ENCODE data around the gene OR52H1. TPM values are rescaled to one million over a fixed set of nuclear protein-coding genes. Genes with fewer than 3 reads are reported as not detected.

Gene OR52H1
- total RNA-seq, 2 donors from 2014 or later, result 0.34 TPM; not detected in 1

GRCh38 chr11:5556596-5557188 lies 8.4 kb upstream of the OR52H1 start:
- H3K36me3 Mint-ChIP-seq (ENCODE audit: low read depth), result no peaks in the 10 kb centered on the region
- ATAC-seq (replicated peaks), result no peak
- H3K27me3 Mint-ChIP-seq, result peaks cover 8% of the 10 kb centered on the region
- no peaks in the 10 kb centered on the region for H3K4me1 Mint-ChIP-seq
- H3K4me3 Mint-ChIP-seq, result no peak overlapping the region
- H3K27ac Mint-ChIP-seq, result no peak overlapping the region
- no peaks in the 10 kb centered on the region for H3K9me3 Mint-ChIP-seq

DNA sequence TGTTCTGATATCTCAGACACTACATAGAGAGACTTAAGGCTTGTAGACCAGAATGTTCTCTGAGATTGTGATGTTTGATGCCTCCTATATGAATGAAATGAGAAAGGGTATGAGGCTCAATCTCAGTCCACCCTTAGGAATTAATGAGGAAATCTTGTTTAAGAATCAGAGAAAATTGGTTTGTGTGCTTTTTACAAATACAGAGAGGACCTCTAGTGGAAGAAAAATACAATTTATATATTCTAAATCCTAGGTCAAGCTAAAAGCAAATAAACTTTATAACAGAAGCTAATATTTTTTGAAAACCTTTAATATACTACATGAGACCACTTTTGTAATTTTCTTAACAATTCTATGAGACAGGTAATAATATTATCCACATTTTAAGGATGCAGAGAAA lies 5.0 kb upstream of the OR52H1 start:
- ATAC-seq (replicated peaks), result no peak
- Mint-ChIP-seq H3K36me3 (ENCODE audit: low read depth) (no peaks in the 10 kb centered on the region), H3K4me3 (no peak overlapping the region), H3K27me3 (peaks cover 5% of the 10 kb centered on the region), H3K4me1 (no peaks in the 10 kb centered on the region), H3K27ac (no peak overlapping the region), H3K9me3 (no peaks in the 10 kb centered on the region)

DNA sequence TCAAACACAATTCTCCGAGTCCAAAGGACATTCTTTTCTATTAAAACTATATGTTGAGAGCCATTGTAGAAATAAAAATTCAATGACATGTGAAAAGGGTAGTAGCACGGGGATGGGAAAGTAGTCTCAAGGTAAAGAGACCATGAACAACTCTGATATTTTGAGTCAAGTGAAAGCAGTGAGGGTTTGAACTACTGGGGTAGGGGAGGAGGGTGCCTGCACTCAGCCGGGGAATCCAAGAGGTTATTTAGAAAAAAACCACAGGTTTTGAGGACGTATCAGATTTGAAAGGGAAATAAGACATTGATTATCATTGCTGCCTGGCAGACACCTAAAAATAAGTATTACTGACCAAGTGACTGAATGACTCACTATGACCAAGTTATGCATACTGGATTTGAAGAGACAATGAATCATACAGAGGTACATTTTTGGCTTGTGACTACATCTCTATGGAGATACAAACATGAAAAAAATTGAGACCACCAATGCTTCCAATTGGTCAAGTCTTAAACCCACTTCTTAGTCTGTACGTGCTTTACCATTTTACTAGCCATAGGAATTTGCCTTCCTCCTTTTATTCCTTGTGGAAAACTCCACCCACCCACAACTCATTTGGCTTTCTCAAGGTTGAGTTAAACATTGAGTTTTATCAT lies 2.2 kb upstream of the OR52H1 start:
- Mint-ChIP-seq H3K36me3 (ENCODE audit: low read depth) (no peaks in the 10 kb centered on the region), H3K4me3 (no peak overlapping the region), H3K9me3 (no peaks in the 10 kb centered on the region), H3K27me3 (peaks cover 7% of the 10 kb centered on the region), H3K4me1 (no peaks in the 10 kb centered on the region), H3K27ac (no peak overlapping the region)
- peak; percentile 37 for ATAC-seq (replicated peaks)

- ATAC-seq (replicated peaks), result no peak
These were observed 358 bp downstream of the OR52H1 start for GRCh38 chr11:5547982-5548381.

GRCh38 chr11:5546457-5546856 lies 1.9 kb downstream of the OR52H1 start:
- Mint-ChIP-seq H3K4me3 (no peak overlapping the region), H3K4me1 (no peaks in the 10 kb centered on the region), H3K9me3 (no peaks in the 10 kb centered on the region), H3K27me3 (peaks cover 6% of the 10 kb centered on the region), H3K36me3 (ENCODE audit: low read depth) (no peaks in the 10 kb centered on the region), H3K27ac (no peak overlapping the region)
- ATAC-seq (replicated peaks), result no peak

More at GRCh38 chr11:5547982-5548381, 358 bp downstream of the OR52H1 start:
- Mint-ChIP-seq H3K4me3 (no peak overlapping the region), H3K27ac (no peak overlapping the region), H3K9me3 (no peaks in the 10 kb centered on the region), H3K36me3 (ENCODE audit: low read depth) (no peaks in the 10 kb centered on the region), H3K4me1 (no peaks in the 10 kb centered on the region), H3K27me3 (peaks cover 3% of the 10 kb centered on the region)

DNA sequence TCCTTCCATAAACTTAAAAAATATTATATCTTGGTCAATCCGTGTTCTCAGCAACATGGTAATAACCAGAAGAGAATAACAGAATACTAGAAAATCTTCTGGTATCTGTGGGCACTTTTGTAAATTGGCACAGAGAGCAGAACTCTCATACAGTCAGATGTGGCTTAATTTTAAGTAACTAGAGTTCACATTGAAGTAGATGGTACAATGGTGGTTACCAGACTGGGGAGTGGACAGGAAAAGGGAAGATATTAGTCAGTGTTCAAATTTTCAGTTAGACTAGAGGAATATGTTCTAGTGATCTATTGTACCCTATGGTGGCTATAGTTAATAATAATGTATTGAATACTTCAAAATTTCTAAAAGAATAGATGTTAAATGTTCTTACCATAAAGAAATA lies 6.9 kb downstream of the OR52H1 start:
- Mint-ChIP-seq H3K27me3 (peaks cover 6% of the 10 kb centered on the region), H3K36me3 (ENCODE audit: low read depth) (no peaks in the 10 kb centered on the region), H3K4me1 (no peaks in the 10 kb centered on the region), H3K4me3 (no peak overlapping the region), H3K9me3 (no peaks in the 10 kb centered on the region), H3K27ac (no peak overlapping the region)
- ATAC-seq (replicated peaks), result no peak

DNA sequence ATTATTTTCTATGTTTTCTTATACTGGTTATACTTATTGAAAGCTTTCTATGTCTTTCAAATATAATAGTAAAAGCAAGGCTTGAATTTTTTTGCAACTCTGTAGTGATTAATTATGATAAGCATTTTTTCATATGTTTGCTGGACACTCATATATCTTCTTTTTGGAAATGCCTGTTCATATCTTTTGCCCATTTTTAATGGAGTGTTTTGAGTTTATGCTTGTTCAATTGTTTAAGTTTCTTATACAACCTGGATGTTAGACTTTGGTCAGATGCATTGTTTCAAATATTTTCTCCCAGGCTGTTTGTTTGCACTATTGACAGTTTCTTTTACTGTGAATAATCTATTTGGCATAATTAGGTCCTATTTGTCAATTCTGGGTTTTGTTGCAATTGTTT lies 11.9 kb downstream of the OR52H1 start:
- H3K36me3 Mint-ChIP-seq (ENCODE audit: low read depth), result no peaks in the 10 kb centered on the region
- no peak overlapping the region for H3K4me3 Mint-ChIP-seq
- H3K4me1 Mint-ChIP-seq, result no peaks in the 10 kb centered on the region
- peaks cover 3% of the 10 kb centered on the region for H3K27me3 Mint-ChIP-seq
- ATAC-seq (replicated peaks), result no peak
- no peak overlapping the region for H3K27ac Mint-ChIP-seq
- H3K9me3 Mint-ChIP-seq, result no peaks in the 10 kb centered on the region

- no peak for ATAC-seq (replicated peaks)
- Mint-ChIP-seq H3K9me3 (no peaks in the 10 kb centered on the region), H3K27ac (no peak overlapping the region), H3K27me3 (no peaks in the 10 kb centered on the region), H3K4me1 (no peaks in the 10 kb centered on the region), H3K36me3 (ENCODE audit: low read depth) (no peaks in the 10 kb centered on the region), H3K4me3 (no peak overlapping the region)
These were observed 14.3 kb downstream of the OR52H1 start for GRCh38 chr11:5534046-5534445.

GRCh38 chr11:5531053-5531831 lies 17.1 kb downstream of the OR52H1 start:
- no peaks in the 10 kb centered on the region for H3K4me1 Mint-ChIP-seq
- ATAC-seq (replicated peaks), result no peak
- H3K27ac Mint-ChIP-seq, result no peak overlapping the region
- H3K36me3 Mint-ChIP-seq (ENCODE audit: low read depth), result no peaks in the 10 kb centered on the region
- H3K9me3 Mint-ChIP-seq, result no peaks in the 10 kb centered on the region
- no peaks in the 10 kb centered on the region for H3K27me3 Mint-ChIP-seq
- no peak overlapping the region for H3K4me3 Mint-ChIP-seq

DNA sequence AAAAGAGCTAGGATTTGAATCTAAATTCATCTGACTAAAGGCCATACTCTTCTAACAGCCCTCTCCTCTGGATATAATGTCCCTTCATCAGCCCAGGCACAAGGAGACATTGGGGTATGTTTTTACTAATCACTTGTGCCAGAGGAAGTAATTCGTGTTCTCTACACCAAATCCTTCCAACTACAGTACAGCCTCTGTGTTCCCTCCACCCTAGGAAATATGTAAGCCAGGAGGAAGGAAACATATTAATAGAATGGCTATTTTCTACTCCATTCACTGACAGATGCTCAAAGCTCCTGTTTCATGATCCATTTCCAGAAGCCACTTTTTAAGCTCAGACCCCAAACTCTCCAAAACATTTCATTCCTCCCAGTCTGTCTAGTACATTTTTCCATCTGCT lies 19.8 kb downstream of the OR52H1 start:
- no peak for ATAC-seq (replicated peaks)
- no peaks in the 10 kb centered on the region for H3K27me3 Mint-ChIP-seq
- no peak overlapping the region for H3K27ac Mint-ChIP-seq
- H3K4me1 Mint-ChIP-seq, result no peaks in the 10 kb centered on the region
- H3K36me3 Mint-ChIP-seq (ENCODE audit: low read depth), result no peaks in the 10 kb centered on the region
- no peaks in the 10 kb centered on the region for H3K9me3 Mint-ChIP-seq
- H3K4me3 Mint-ChIP-seq, result no peak overlapping the region

DNA sequence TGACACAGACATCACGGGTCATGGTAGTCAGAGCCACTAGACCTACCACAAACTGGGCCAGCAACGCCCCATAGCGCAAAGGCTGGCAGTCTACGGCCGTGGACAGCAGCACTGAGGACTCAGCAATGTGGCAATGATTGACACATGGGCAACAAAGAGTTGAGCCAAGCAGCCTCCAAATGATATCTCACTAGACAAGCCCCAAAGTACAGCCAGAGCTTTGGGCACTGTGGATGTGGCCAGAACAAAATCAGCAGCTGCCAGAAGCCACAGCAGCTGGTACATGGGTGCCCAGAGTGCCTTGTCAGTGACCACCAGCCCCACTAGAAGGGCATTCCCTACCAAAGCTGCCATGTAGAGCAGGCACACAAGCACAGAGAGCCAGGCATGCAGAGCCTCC lies 20.6 kb downstream of the OR52H1 start:
- Mint-ChIP-seq H3K27me3 (no peaks in the 10 kb centered on the region), H3K4me1 (no peaks in the 10 kb centered on the region), H3K27ac (no peak overlapping the region), H3K9me3 (no peaks in the 10 kb centered on the region), H3K36me3 (ENCODE audit: low read depth) (no peaks in the 10 kb centered on the region), H3K4me3 (no peak overlapping the region)
- no peak for ATAC-seq (replicated peaks)

DNA sequence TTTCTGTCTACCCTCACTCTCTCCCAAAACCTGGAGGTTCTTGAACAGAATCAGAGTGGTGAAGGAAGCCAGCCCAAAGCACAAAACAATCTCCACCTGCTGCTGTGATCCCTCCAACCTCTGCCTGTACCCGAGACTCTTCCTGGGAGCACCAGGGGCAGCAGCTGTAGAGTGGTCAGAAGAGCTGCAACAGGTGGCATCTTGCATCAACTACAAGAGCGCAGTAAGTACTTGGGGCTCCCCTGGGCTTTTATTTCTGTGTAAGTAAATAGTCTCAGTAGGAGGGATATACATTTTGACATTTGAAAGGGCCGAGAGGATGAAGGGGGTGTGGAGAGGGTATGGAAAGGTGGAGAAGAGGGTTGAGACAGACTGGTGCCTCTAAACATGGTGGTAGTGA lies 23.6 kb downstream of the OR52H1 start:
- H3K36me3 Mint-ChIP-seq (ENCODE audit: low read depth), result no peaks in the 10 kb centered on the region
- H3K27me3 Mint-ChIP-seq, result no peaks in the 10 kb centered on the region
- H3K27ac Mint-ChIP-seq, result no peak overlapping the region
- no peaks in the 10 kb centered on the region for H3K4me1 Mint-ChIP-seq
- ATAC-seq (replicated peaks), result no peak
- H3K4me3 Mint-ChIP-seq, result no peak overlapping the region
- no peaks in the 10 kb centered on the region for H3K9me3 Mint-ChIP-seq

GRCh38 chr11:5522308-5522707 lies 26.0 kb downstream of the OR52H1 start:
- no peak for ATAC-seq (replicated peaks)
- no peak overlapping the region for H3K27ac Mint-ChIP-seq
- H3K9me3 Mint-ChIP-seq, result no peaks in the 10 kb centered on the region
- H3K27me3 Mint-ChIP-seq, result no peaks in the 10 kb centered on the region
- H3K36me3 Mint-ChIP-seq (ENCODE audit: low read depth), result no peaks in the 10 kb centered on the region
- no peak overlapping the region for H3K4me3 Mint-ChIP-seq
- H3K4me1 Mint-ChIP-seq, result no peaks in the 10 kb centered on the region

DNA sequence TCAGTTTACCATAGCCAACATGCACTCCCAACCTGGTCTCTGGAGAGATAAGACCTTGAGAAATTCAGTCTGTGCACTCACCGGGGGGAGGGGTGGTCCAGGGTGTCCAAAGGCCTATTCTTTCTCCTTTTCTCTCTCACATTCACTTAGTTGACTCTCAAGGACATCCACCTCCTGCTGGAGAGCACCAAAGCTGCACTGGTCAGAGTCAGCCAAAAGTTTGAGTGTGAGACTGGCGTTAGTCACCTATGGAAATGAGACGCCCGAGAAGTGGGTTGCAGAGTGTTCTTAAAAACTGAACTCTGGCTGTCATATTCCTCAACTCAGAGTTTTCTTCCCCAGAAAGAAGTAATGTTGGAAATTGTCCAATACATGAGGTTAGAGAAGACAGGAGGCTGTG lies 26.8 kb downstream of the OR52H1 start:
- no peaks in the 10 kb centered on the region for H3K4me1 Mint-ChIP-seq
- ATAC-seq (replicated peaks), result no peak
- no peaks in the 10 kb centered on the region for H3K27me3 Mint-ChIP-seq
- no peak overlapping the region for H3K27ac Mint-ChIP-seq
- H3K36me3 Mint-ChIP-seq (ENCODE audit: low read depth), result no peaks in the 10 kb centered on the region
- no peaks in the 10 kb centered on the region for H3K9me3 Mint-ChIP-seq
- no peak overlapping the region for H3K4me3 Mint-ChIP-seq

DNA sequence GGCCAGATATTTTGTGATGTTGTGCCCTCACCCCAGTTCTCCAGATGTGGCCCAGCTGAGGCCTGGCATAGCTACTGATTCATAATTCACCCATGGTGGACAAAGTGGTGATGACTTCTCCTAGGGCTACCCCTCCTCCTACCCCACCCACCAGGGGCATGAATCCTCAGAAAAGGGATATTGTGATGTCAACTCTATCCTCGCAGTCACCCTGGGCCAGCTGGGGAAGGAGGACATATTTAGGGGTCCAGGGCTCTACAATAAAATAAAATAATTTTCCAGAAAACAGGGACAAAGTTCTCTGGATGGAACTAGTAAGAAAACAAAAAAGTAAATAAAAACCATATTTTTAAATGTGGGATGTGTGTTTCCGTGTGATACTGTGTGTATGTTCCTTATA lies 31.7 kb downstream of the OR52H1 start, which contains the start of gene UBQLNL:
UBQLNL (minus strand) TSS at position 101 of the 400 bp plus-strand sequence. CDS start 258 bp downstream, outside the sequence.
- no peak within 1 kb of the TSS for H3K4me3 Mint-ChIP-seq
- H3K36me3 Mint-ChIP-seq (ENCODE audit: low read depth), result no peaks in the 10 kb centered on the region
- H3K4me1 Mint-ChIP-seq, result no peaks in the 10 kb centered on the region
- H3K27ac Mint-ChIP-seq, result no peak within 1 kb of the TSS
- no peaks in the 10 kb centered on the region for H3K27me3 Mint-ChIP-seq
- no peaks in the 10 kb centered on the region for H3K9me3 Mint-ChIP-seq
- ATAC-seq (replicated peaks), result no peak

Measured in activated T-helper 17 cell treated with anti-CD3 and anti-CD28 coated beads, Interleukin-2, amount 50 U/mL, for 72 hours (primary cell).